Hepatocyte (in vitro differentiated cells): ENCODE data around the gene MYO1E. TPM values are rescaled to one million over a fixed set of nuclear protein-coding genes. Genes with fewer than 3 reads are reported as not detected.
"Not testable (repeated sequence)": the region's sequence is repeated elsewhere in the genome, so short reads cannot be mapped to it uniquely, and the experiment has no call there.

ENCODE experiments used
- DNase-seq: peaks from one replicate; pipeline ENCODE4 v3.0.0-alpha.2; 2016; ENCODE audit warnings: low spot score
- H2AFZ ChIP-seq: fragments of 200-600 bp; sonication (generic); 2 replicates; pipeline ENCODE4 v1.6.0; 2016; ENCODE audit warnings: antibody characterized with exemption, mild to moderate bottlenecking
- H3K27ac ChIP-seq: fragments of 200-600 bp; sonication (generic); 2 replicates; pipeline ENCODE4 v1.5.1; 2016; ENCODE audit warnings: mild to moderate bottlenecking
- H3K27me3 ChIP-seq: fragments of 200-600 bp; sonication (generic); 2 replicates; pipeline ENCODE4 v1.6.1; 2016
- H3K36me3 ChIP-seq: fragments of 200-600 bp; sonication (generic); replicated peaks from 2 replicates; pipeline ENCODE4 v1.5.1; 2016; ENCODE audit warnings: low read depth; ENCODE audit not compliant: insufficient read depth
- H3K4me1 ChIP-seq: fragments of 200-600 bp; sonication (generic); 2 replicates; pipeline ENCODE4 v1.5.1; 2016; ENCODE audit warnings: mild to moderate bottlenecking, moderate library complexity; ENCODE audit not compliant: insufficient read depth
- H3K4me2 ChIP-seq: fragments of 200-600 bp; sonication (generic); 2 replicates; pipeline ENCODE4 v1.6.0; 2016
- H3K4me3 ChIP-seq: fragments of 200-600 bp; sonication (generic); 2 replicates; pipeline ENCODE4 v1.5.1; 2016; ENCODE audit warnings: mild to moderate bottlenecking
- H3K79me2 ChIP-seq: fragments of 200-600 bp; sonication (generic); 2 replicates; pipeline ENCODE4 v1.6.0; 2017; ENCODE audit warnings: mild to moderate bottlenecking
- H3K9me2 ChIP-seq: fragments of 200-600 bp; sonication (generic); replicated peaks from 2 replicates; pipeline ENCODE4 v1.6.0; 2017; ENCODE audit warnings: mild to moderate bottlenecking; ENCODE audit not compliant: insufficient read depth
- H3K9me3 ChIP-seq: fragments of 200-600 bp; sonication (generic); 2 replicates; pipeline ENCODE4 v1.5.1; 2016; ENCODE audit warnings: low read depth, mild to moderate bottlenecking
- H4K20me1 ChIP-seq: fragments of 200-600 bp; sonication (generic); 2 replicates; pipeline ENCODE4 v1.6.0; 2016; ENCODE audit warnings: mild to moderate bottlenecking; ENCODE audit not compliant: insufficient read depth, poor library complexity, severe bottlenecking
- EZH2 ChIP-seq: fragments of 200-600 bp; sonication (generic); IDR thresholded peaks from 2 replicates; pipeline ENCODE4 v1.6.1; 2016; ENCODE audit warnings: antibody characterized with exemption, mild to moderate bottlenecking, borderline replicate concordance
- EZH2phosphoT487 ChIP-seq: fragments of 200-600 bp; sonication (generic); IDR thresholded peaks from one replicate; pipeline ENCODE4 v1.6.1; 2018; ENCODE audit warnings: antibody characterized with exemption, mild to moderate bottlenecking, low read depth, moderate library complexity; ENCODE audit not compliant: unreplicated experiment, severe bottlenecking
- WGBS: methylation state at CpG from one replicate; pipeline ENCODE4 v1.1.6; 2016; ENCODE audit warnings: low lambda C conversion rate; ENCODE audit errors: missing lambda C conversion rate; 5-methylcytosine and 5-hydroxymethylcytosine counted together
- polyA plus RNA-seq: library from polyadenylated mRNA; unstranded; fragments of >200 nt; fragmentation: Nextera tagmentation; extraction: Ambion mirVana; gene quantifications from 2 replicates; pipeline ENCODE4 v1.2.1, GENCODE V29; 2016
- total RNA-seq: library from RNA; depleted of rRNA; stranded (reverse); fragments of >200 nt; gene quantifications from 2 replicates; pipeline ENCODE4 v1.2.3, GENCODE V29; 2014
- TF ChIP-seq, protein P1 (sequence below): fragments of 200-600 bp; sonication (generic); IDR thresholded peaks from 2 replicates; pipeline ENCODE4 v1.5.1; 2016; ENCODE audit warnings: antibody characterized with exemption, mild to moderate bottlenecking; ENCODE audit not compliant: poor library complexity

MYO1E gene
- total and polyA plus RNA-seq, 2 experiments from 2014 or later = 107 to 111 TPM

DNA sequence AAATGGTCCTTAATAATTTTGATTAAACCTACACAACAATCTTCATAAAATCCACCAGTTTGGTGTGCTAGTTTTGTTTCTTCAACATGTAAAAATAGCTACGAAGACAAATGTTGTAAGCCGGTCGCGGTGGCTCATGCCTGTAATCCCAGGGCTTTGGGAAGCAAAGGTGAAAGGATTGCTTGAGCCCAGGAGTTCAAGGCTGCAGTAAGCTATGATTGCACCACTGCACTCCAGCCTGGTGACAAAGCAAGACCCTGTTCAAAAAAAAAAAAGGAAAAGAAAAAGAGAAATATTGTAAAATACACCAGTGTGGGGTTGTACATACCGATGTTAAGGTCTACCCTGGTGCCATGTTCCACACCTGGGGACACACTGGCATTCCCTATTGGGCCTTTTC is 91.0 kb downstream of the MYO1E start:
- no peaks in the 10 kb centered on the region for H4K20me1 ChIP-seq
- peaks cover 56% of the 10 kb centered on the region for H3K79me2 ChIP-seq
- H3K4me3 ChIP-seq = no peak overlapping the region
- WGBS = 81% methylated on average over 5 of the region's 5 CpGs
- peaks cover 30% of the 10 kb centered on the region for H3K4me1 ChIP-seq
- no peaks in the 10 kb centered on the region for H3K36me3 ChIP-seq
- no peak overlapping the region for H3K27ac ChIP-seq
- H3K27me3 ChIP-seq = no peaks in the 10 kb centered on the region
- TF ChIP-seq, protein P1, sequence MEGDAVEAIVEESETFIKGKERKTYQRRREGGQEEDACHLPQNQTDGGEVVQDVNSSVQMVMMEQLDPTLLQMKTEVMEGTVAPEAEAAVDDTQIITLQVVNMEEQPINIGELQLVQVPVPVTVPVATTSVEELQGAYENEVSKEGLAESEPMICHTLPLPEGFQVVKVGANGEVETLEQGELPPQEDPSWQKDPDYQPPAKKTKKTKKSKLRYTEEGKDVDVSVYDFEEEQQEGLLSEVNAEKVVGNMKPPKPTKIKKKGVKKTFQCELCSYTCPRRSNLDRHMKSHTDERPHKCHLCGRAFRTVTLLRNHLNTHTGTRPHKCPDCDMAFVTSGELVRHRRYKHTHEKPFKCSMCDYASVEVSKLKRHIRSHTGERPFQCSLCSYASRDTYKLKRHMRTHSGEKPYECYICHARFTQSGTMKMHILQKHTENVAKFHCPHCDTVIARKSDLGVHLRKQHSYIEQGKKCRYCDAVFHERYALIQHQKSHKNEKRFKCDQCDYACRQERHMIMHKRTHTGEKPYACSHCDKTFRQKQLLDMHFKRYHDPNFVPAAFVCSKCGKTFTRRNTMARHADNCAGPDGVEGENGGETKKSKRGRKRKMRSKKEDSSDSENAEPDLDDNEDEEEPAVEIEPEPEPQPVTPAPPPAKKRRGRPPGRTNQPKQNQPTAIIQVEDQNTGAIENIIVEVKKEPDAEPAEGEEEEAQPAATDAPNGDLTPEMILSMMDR = no peak
- TF ChIP-seq EZH2phosphoT487 (no peak), EZH2 (no peak)
- no peak overlapping the region for H3K4me2 ChIP-seq
- H3K9me3 ChIP-seq = no peaks in the 10 kb centered on the region
- no peak for DNase-seq
- H2AFZ ChIP-seq = no peak overlapping the region
- no peaks in the 10 kb centered on the region for H3K9me2 ChIP-seq

DNA sequence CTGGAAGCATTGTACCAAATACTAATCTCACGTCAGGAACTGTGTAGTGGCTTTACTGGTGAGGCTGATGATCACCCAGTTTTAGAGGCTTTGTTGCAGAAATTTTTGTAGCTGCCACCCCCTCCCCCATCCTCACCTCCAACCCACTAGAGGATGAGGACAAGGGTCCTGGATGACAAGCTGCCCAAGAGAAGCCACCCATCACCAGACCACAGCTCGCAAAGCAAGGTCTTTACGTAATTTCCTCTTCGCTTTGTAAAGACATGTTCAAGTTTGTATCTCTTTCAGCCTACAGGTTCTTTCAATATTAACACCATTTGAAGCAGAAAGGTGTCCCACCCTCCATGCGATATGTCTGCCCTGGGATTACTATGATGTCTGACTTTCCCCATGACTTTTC is 91.8 kb downstream of the MYO1E start:
- H3K4me1 ChIP-seq = peaks cover 36% of the 10 kb centered on the region

DNA sequence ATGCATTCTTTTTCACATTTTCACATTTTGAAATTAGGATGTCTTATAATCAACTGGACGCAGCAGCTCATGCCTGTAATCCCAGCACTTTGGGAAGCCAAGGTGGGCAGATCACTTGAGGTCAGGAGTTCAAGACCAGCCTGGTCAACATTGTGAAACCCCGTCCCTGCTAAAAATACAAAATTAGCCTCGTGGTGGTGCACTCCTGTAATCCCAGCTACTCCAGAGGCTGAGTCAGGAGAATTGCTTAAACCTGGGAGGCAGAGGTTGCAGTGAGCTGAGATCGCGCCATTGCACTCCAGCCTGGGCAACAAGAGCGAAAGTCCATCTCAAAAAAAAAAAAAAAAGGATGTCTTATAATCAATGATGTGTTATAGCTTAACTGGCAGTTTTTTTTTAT is 92.4 kb downstream of the MYO1E start:
- Histone ChIP-seq H3K79me2 (peaks cover 52% of the 10 kb centered on the region), H3K4me1 (peaks cover 42% of the 10 kb centered on the region)
- H3K27me3 ChIP-seq, H3K9me3 ChIP-seq, H3K27ac ChIP-seq, H3K4me2 ChIP-seq, DNase-seq, H3K9me2 ChIP-seq, H4K20me1 ChIP-seq, H3K4me3 ChIP-seq, H2AFZ ChIP-seq, H3K36me3 ChIP-seq: not testable (repeated sequence)
- WGBS = 73% methylated on average over 6 of the region's 6 CpGs

More for the DNA sequence above, 91.8 kb downstream of the MYO1E start:
- Histone ChIP-seq H3K27ac (no peak overlapping the region), H3K9me2 (no peaks in the 10 kb centered on the region), H3K4me3 (no peak overlapping the region), H3K36me3 (no peaks in the 10 kb centered on the region), H3K27me3 (no peaks in the 10 kb centered on the region), H3K4me2 (no peak overlapping the region), H4K20me1 (no peaks in the 10 kb centered on the region), H3K9me3 (no peaks in the 10 kb centered on the region), H3K79me2 (peaks cover 52% of the 10 kb centered on the region), H2AFZ (no peak overlapping the region)
- DNase-seq = no peak
- TF ChIP-seq EZH2 (no peak), EZH2phosphoT487 (no peak)
- TF ChIP-seq, protein P1 = no peak
- whole genome bisulfite sequencing = 94% methylated on average over 5 of the region's 5 CpGs

DNA sequence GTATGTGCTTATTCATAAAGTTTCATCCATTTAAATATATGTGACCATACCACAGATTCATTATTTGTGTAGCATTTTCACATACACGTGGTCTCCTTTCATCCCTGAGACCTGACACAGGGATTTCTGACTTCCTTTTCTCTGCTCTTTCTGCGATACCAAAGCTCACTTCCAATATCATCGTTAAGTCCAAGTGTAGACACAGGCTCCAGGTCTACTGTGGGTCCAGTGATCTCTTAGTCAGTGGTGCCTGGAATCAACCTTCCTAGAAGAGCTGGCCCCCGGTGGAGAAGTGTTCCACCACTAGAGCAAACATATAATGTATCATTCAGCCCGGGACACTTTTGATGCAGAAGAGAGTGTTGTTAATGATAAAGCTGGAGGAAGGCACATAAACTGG is 93.6 kb downstream of the MYO1E start:
- Histone ChIP-seq H3K4me3 (no peak overlapping the region), H3K4me2 (peak overlapping the region; percentile 5), H3K9me3 (no peaks in the 10 kb centered on the region), H2AFZ (no peak overlapping the region), H3K79me2 (peaks cover 61% of the 10 kb centered on the region), H3K4me1 (peaks cover 42% of the 10 kb centered on the region), H3K27me3 (no peaks in the 10 kb centered on the region), H4K20me1 (no peaks in the 10 kb centered on the region), H3K27ac (peak overlapping the region; percentile 94), H3K9me2 (no peaks in the 10 kb centered on the region), H3K36me3 (no peaks in the 10 kb centered on the region)
- 85% methylated on average over 5 of the region's 5 CpGs for WGBS
- TF ChIP-seq EZH2 = no peak
- TF ChIP-seq, protein P1 = no peak
- TF ChIP-seq EZH2phosphoT487 = no peak
- DNase-seq = no peak
